Measurements from ENCODE around the gene PARVG.
A peak's percentile ranks its signal among the peaks of the same experiment; 100 is the strongest.

PARVG gene

DNA sequence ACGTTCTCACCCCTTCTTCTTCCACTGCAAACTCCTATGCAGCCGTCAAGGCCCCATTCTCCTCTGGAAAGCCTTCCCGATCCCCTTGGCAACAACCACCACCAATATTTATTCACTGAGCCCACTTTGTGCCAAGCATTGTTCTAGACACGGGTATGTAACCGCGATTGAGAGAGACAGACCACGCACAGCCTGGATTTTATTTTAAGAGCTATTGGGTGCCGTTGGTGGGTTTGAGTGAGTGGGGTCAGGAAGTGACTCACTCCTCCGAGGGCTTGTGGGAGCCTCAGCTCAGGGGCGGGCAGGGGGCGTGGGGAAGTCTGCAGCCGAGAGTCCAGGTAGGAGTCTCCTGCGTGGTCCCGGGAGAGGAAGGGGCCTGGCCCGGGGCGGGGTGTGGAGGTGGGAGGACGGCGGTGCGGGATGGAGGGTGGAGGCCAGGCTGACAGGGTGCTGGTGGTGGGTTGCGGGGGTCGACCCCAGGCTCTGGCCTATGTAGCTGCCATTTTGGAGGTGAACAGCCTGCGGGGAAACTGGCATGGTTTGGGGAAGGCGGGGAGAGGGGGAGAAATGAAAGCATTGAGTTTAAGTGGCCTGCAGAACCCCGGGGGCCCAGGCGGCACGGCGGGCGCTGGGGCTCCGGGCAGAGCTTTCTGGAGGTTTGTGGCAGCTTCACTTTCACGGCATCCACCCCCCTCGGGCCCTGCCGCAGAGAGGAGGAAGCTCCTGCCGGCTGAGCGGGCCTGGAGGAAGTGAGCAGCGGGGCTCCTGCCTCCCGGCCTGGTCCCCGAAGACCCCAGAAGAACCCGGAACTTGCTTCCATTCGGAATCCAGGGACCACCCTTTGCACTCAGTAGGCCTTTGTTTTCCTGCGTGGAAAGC is 547 bp downstream of the PARVG start:
- DNase-seq (ENCODE audit: low spot score), result peak; percentile 71
- in situ Hi-C loops (cut with MboI; ENCODE audit: low sequenced_read_pairs, unreplicated experiment), result no loop called here
- TF ChIP-seq, protein P1, sequence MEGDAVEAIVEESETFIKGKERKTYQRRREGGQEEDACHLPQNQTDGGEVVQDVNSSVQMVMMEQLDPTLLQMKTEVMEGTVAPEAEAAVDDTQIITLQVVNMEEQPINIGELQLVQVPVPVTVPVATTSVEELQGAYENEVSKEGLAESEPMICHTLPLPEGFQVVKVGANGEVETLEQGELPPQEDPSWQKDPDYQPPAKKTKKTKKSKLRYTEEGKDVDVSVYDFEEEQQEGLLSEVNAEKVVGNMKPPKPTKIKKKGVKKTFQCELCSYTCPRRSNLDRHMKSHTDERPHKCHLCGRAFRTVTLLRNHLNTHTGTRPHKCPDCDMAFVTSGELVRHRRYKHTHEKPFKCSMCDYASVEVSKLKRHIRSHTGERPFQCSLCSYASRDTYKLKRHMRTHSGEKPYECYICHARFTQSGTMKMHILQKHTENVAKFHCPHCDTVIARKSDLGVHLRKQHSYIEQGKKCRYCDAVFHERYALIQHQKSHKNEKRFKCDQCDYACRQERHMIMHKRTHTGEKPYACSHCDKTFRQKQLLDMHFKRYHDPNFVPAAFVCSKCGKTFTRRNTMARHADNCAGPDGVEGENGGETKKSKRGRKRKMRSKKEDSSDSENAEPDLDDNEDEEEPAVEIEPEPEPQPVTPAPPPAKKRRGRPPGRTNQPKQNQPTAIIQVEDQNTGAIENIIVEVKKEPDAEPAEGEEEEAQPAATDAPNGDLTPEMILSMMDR (IDR thresholded peaks at IDR 0.05; ENCODE audit: borderline replicate concordance, control extremely low read depth, extremely low read depth, insufficient read depth, missing control alignments), result no peak

DNA sequence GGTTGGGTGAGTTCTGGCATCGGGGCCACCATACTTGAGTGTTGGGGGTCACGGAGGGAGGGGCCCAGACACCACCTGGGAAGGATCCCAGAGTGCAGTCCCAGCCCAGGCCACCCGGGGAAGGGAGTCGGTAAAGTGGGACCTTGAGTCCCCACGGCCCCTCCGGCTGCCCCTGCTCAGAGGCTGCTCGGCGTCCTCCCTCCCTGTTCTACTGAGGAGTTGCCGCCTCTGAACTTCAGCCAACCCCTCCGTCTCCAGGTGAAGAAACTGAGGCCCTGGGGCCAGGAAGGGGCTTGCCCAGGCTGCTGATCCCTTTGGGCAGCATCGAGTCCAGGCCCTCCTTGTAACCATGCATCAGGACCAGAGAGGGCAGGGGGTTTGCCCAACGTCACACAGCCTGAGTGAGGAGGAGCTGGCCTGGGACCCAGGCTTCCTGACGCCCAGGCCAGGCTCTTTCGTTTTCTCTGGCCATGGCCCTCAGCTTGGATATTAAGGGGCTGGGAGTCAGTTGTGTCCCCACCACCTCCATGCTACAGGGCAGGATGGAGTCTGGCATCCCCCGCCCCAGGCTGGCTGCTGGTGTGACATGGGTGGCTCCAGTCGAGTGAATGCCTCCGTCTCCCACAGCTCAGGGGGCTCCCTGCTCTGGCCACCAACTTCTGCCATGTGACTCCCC is 1.3 kb downstream of the PARVG start:
- DNase-seq (ENCODE audit: low spot score), result no peak
- in situ Hi-C loops (cut with MboI; ENCODE audit: low sequenced_read_pairs, unreplicated experiment), result no loop called here
- TF ChIP-seq, protein P1 (IDR thresholded peaks at IDR 0.05; ENCODE audit: borderline replicate concordance, control extremely low read depth, extremely low read depth, insufficient read depth, missing control alignments), result peak; percentile 2

DNA sequence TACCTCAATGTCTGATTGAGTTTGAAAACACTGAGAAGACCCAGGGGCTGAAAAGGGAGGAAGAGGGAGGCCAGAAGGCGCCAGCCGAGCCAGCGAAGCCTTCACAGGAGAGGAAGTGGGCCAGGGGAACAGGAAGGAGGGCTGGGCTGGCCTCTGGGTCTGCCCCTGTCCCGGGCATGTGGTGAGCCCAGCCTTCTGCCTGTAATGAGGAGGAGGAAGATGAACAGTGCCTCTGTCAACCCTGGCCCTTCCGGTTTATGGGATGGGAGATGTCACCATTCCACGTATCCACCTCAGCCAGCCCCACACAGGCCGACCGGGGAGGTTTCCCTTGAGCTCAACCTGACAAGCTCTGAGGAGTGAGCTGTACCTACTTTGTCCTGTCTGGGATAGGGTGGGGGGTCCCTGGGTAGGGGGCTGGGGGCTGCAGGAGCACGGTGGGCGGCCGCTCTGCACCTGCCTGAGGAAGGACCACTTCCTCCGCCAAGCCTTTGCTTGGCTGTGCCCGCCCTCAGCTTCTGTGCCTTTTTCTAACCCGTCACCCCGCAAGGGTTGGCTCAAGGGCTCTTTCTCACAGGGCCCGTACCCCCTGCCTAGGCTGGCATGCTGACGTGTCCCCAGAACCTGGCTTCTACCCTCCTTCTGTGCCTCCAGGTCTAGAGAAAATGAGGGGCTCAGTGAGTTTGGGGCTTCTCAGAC is 2.0 kb downstream of the PARVG start:
- in situ Hi-C loops (cut with MboI; ENCODE audit: low sequenced_read_pairs, unreplicated experiment), result no loop called here
- peak; percentile 59 for DNase-seq (ENCODE audit: low spot score)
- TF ChIP-seq, protein P1 (IDR thresholded peaks at IDR 0.05; ENCODE audit: borderline replicate concordance, control extremely low read depth, extremely low read depth, insufficient read depth, missing control alignments), result no peak

DNA sequence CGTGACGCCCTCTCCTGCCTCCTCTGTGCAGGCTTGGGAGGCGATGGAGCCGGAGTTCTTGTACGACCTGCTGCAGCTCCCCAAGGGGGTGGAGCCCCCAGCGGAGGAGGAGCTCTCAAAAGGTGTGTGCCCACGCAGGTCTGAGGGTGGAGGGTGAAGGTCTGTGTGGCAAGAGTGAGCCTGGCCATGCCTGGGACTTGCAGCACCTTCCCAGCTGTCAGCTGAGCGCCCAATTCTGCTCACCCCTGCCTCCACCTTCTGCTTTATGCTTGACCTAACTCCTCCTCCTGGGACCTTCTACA is 2.5 kb downstream of the PARVG start:
- TF ChIP-seq, protein P1 (IDR thresholded peaks at IDR 0.05; ENCODE audit: borderline replicate concordance, control extremely low read depth, extremely low read depth, insufficient read depth, missing control alignments), result no peak
- in situ Hi-C loops (cut with MboI; ENCODE audit: low sequenced_read_pairs, unreplicated experiment), result no loop called here

DNA sequence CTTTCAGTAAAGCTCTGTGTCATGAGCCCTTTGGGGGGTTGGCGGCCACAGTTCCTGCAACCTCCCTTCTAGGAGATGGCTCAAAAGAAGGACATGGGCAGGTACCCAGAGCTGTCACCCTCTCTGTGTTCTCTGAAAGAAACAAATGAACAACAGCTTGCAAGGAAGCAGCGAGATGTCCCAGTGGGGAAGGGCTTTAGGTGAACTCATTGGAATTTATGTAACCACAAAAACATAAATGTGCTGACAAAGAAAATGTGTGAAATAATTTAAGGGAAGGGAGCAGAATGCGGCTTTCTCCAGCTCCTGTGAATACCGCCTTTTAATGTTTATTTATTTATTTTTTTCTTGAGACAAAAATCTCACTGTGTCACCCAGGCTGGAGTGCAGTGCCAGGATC is 3.3 kb downstream of the PARVG start:
- TF ChIP-seq, protein P1 (IDR thresholded peaks at IDR 0.05; ENCODE audit: borderline replicate concordance, control extremely low read depth, extremely low read depth, insufficient read depth, missing control alignments), result no peak
- in situ Hi-C loops (cut with MboI; ENCODE audit: low sequenced_read_pairs, unreplicated experiment), result no loop called here
- no peak for DNase-seq (ENCODE audit: low spot score)

More for the DNA sequence above, 2.5 kb downstream of the PARVG start:
- DNase-seq (ENCODE audit: low spot score), result no peak

DNA sequence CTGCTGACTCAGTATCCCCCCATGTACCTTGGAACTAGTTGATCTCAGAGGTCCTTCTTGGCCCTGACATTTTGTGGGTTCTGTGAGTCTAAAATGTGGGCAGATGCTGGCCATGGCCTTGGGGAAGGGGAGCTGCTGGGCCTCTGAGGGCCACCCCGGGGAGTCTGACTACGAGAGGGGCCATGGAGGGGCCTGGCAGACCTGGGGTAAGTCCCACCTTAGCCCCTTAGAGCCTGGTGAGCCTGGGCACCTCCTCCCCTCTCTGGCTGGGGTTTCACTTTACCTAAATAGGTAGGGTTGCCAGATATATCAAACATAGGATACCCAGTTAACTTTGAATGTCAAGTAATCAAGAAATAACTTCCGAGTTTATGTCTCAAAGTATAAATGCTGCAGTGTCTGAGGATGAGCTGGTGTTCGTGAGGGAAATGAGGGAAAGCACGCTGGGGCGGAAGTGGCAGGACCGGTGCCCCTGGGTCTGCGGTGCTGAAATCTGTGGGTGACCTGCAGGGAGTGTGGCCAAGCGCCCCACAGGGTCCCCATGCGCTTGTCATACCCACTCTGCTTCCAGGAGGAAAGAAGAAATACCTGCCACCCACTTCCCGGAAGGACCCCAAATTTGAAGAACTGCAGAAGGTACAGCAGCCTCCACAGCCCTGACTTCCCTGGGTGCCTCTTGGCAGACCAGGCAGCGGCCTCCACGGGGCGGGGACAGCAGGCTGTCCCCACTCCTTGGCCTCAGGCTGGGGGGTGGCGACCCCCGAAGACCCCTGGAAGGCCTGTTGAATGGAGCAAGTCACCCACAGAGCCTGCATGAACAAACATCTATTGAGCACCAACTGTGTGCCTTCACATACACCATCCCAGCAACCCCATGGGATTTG is 4.8 kb downstream of the PARVG start:
- TF ChIP-seq, protein P1 (IDR thresholded peaks at IDR 0.05; ENCODE audit: borderline replicate concordance, control extremely low read depth, extremely low read depth, insufficient read depth, missing control alignments), result no peak
- DNase-seq (ENCODE audit: low spot score), result no peak
- in situ Hi-C loops (cut with MboI; ENCODE audit: low sequenced_read_pairs, unreplicated experiment), result no loop called here
